GM19351 (cell line): ENCODE measurements around the gene CATSPER4.

Experiments
- ATAC-seq: cut with Tn5 transposase; IDR thresholded peaks from one replicate; pipeline ENCODE4 v1.9.1; 2021; ENCODE audit warnings: mild to moderate bottlenecking, moderate library complexity; ENCODE audit not compliant: unreplicated experiment

CATSPER4 gene

DNA sequence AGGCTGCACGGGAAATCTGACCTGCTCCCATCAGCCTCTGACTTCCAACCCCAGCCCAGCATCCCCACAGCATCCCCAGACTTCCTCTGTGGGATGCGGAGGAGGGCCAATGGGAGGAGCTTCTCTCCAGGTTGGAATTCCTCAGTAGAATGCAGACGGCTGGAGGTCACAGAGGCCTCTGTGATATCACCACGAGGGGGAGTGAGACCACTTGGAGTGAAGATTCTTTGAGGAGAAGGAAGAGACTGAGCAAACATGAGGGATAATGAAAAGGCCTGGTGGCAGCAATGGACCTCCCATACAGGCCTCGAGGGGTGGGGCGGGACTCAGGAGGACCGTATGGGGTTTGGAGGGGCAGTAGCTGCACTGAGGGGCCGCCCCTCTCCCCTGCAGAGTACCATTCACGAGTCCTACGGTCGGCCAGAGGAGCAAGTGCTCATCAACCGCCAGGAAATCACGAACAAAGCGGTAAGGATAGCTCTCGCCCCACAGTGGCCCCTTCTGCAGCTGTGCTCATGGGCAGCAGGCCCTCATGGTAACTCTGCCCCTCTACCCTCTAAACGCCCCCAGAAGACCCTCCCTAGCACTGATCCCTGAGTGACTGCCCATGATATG lies at the start of gene CATSPER4:
Gene CATSPER4, plus strand, starts transcription at position 230 of the 615 bp plus-strand sequence. Its CDS starts 26 bp downstream, at position 256.
- ATAC-seq: no peak

DNA sequence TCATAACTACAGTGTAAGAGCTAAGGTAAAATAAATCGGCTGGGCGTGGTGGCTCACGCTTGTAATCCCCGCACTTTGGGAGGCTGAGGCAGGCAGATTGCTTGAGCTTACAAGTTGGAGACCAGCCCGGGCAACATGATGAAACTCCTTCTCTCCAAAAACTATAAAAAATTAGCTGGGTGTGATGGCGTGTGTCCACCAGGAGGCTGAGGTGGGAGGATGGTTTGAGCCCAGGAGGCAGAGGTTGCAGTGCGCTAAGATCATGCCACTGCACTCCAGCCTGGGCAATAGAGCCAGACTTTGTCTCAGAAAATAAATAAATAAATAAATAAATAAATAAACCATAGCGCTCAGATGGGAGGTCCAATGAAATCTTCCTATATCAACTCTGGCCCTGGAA lies 48.2 kb upstream of the CATSPER4 start:
- no peak for ATAC-seq

DNA sequence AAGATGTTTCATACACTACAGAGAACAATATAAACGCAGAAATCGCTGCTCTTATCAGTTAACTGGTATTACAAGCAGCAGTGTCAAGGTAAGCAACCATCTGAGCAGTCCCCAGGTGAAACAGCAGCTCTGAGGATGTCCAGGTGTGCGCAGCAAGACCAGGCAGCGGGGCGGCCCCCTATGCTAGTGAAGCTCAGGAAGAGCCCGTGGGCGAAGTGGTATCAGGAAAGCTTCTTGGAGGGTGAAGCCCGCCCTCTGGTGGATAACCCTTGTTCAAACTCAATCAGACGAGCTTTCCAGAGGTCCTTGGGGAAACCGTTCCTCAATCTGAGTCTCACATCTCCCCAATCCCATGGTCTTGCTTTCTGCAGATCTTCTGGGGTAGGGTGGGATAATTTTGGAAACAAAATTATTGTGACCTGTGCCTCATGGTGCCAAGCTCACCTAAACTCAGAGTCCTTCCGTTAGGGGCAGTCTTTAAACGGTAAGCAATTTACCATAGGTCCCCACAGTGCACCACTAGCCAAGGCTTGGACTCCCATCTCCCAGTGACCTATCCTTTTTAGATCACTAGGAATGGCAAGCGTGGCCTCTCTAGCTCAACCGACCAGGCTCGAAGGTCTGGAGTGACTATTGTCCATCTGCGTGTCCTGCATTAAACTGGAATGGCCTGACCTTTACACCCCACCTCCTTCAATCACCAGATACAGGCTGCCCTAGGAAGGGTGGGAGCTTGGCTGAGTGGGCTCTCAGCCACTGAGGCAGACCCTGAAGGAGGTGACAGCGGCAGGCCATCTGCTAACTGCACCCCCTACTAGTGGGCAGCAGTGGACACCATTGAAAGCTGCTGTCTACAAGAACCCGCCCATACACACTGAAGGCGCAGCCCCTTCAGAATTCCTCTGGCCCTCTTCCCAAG lies 45.1 kb upstream of the CATSPER4 start:
- ATAC-seq: no peak

DNA sequence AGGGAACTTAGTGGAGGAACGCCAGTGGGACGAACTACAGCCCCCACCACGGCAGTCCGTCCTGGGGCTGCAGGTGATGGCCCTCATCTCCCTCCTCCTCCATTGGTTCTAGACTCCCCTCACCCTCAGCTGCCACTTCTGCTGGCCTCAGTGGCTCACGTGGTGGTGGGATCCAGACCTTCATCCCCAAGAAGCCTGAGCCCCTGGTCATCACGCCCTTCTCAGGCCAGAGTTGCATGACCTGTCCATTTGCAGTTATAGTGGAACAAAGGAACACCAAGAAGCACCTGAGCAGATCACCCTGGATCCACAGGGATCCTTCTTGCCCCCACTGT lies 44.5 kb upstream of the CATSPER4 start:
- ATAC-seq: no peak

GRCh38 chr1:26148887-26149286 lies 41.5 kb upstream of the CATSPER4 start:
- no peak for ATAC-seq

- ATAC-seq: no peak
Observed at GRCh38 chr1:26153966-26154532, 36.4 kb upstream of the CATSPER4 start.

DNA sequence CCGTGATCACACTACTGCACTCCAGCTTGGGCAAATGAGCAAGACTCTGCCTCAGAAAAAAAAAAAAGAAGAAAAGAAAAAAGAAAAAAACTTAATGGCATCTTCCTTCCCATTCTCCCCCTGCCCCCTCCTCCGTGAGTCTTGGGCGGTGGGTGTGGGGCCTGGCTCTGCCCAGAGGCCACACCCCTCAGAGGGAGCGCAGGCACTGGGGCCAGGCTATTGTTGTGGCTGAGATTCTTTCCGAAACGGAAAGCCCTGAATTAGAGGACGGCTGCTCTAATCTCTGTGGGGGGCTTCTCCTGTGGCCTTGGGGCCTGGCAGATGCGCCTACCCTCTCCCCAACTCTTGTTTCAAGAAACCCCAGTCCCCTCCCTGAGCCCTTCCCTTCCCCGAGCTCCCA lies 35.7 kb upstream of the CATSPER4 start:
- ATAC-seq: no peak

GRCh38 chr1:26155370-26156284 lies 34.8 kb upstream of the CATSPER4 start:
- ATAC-seq: no peak

GRCh38 chr1:26156285-26157038 lies 33.9 kb upstream of the CATSPER4 start:
- ATAC-seq: no peak

DNA sequence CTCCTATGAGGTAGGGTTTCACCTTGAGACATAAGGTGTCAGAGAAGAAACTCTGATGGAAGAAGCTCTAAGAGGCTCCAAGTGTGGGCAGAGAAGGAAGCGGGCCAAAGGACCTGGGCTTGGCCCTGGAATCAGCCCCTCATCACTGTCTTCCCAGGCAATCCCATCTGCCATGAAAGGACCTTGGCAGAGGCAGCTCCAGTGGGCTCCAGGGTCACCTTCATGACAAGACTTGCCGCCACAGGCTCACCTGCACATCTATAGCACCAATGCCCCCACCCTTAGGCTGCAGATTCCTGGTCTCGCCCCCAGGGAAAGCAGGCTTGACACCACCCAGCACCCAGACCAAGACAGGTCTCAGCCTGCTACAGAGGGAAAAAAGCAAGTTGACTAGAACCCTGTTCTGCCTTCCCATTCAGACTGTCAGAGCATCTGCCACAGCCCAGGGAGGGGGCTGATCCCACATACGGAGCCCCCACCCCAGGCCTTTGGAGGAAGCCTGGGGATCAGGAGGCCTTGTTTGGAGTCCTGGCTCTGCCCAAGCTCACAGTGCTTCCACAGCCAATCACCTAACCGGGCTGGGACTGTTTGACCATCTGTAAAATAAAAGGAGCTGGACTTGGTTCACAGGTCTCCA lies 32.0 kb upstream of the CATSPER4 start:
- ATAC-seq: no peak

DNA sequence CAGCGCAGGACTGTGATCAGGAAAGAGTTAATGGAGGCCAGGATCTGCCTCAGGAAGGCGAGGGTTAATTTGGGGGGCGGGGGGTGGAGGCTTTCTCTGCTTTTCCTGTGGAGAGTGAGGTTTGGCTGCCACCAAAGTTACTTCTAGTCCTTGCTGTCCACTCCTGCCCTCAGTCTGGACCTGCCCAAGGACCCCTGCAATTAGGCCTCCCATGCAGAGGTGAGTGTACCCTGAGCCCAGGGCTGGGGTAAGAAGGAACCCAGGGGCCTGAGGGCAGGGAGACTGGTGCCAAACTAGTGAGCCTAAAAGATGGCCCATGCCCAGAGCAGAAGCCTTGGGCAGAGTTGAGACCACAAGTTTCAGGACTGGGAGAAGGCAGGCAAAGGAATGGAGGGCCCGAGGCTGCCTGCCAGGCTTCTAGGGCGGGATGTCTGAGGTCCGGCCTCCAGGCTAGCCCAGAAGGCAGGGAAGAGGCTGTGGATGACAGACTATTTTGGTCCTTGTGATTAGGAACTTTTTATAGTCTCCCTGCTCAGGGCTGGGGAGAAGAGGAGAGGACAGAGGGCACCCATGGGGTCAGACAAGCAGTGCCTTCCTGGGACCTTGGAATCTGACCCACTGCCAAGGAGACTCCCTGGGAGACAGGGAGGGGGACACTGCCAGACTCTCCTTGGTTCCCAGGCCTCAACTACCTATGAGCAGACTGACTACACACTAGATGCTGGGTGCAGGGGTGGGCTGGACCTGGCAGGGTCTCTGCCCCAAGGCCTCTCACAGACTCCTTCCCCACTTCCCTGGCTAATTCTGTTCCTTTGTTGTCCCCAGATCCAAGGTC lies 31.3 kb upstream of the CATSPER4 start, which contains the start of gene FAM110D:
Gene FAM110D, plus strand, starts transcription at position 172 of the 835 bp plus-strand sequence. CDS start 2,213 bp downstream, outside the sequence.
- no peak for ATAC-seq

GRCh38 chr1:26159743-26160039 lies 30.7 kb upstream of the CATSPER4 start:
- ATAC-seq: no peak

DNA sequence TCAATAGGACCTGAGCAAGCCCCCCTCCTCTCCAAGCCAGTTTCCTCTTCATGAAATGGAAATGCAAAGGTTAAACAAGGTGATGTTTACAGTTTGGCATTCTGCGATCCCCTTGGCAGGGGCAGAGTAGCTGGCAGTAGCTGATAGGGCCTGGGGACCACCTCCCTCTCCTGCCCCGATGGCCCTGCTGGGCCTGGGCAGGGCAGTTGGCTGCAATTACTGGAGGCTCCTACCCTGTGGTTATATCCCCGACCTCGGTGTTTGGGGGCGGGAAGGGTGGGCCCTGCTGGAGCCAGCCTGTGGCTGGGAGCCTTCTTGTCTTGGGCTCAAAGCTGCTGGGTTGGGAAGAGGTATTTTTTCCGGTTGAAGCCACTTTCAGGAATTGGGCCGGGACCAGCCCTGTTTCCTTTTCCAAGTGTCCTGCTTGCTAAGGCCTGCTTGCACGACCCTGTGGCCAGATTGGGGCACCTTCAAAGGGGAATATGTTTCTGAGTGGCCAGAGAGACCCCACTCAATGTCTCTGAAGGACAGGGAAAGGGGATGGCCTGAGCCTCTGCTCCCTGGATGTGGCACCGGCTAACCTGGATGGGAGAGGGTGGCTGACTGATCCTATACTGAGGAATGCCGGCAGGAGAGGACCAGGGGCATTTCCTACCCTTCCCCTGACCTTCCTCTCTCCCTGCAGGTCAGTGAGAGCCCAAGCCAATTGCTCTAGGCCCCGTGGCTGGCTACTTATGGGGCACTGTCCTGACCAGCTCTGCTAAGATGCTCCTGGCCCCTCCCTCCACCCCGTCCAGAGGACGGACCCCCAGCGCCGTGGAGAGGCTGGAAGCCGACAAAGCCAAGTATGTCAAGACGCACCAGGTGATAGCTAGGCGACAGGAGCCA lies 29.6 kb upstream of the CATSPER4 start:
- ATAC-seq: no peak

DNA sequence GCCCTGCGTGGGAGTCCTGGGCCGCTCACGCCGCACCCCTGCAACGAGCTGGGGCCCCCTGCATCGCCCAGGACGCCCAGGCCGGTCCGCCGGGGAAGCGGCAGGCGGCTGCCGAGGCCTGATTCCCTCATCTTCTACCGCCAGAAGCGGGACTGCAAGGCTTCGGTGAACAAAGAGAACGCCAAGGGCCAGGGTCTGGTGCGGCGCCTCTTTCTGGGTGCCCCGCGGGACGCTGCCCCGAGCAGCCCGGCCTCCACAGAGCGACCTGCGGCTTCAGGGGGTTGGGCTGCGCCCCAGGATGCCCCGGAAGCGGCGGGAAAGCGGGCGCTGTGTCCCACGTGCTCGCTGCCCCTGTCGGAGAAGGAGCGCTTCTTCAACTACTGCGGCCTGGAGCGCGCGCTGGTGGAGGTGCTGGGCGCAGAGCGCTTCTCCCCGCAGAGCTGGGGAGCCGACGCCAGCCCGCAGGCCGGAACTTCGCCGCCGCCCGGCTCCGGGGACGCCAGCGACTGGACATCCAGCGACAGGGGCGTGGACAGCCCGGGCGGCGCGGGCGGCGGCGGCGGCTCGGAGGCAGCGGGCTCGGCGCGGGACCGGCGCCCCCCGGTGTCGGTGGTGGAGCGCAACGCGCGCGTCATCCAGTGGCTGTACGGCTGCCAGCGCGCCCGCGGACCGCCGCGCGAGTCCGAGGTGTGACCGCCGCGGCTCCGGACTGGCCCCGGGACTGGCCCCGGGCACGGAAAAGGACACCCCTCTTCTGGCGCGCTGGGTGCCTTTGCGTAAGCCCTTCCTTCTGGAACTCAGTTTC lies 28.8 kb upstream of the CATSPER4 start:
- ATAC-seq: no peak

DNA sequence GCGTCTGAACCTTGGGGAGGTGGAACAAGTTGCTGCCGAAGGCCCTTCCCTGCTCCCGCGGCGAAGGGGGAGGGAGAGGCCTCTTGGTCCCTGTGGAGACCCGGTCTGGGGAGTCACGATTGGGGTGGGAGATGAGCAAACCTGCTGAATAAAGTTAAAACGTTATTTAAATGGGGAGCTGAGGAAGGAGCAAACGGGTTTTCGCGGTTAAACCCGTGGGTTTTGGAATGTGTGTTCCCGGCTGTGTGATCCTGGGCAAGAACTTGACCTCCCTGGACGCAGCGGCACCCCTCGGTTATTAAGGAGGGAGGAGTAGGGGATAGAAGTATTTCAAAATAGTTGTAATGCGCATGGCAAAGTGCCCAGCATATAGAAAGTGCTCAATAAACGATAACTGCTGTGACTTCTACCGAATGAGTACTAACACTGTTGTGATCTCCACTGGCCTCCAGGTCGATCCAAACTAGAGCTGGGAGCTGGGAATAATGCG lies 28.1 kb upstream of the CATSPER4 start:
- ATAC-seq: no peak

DNA sequence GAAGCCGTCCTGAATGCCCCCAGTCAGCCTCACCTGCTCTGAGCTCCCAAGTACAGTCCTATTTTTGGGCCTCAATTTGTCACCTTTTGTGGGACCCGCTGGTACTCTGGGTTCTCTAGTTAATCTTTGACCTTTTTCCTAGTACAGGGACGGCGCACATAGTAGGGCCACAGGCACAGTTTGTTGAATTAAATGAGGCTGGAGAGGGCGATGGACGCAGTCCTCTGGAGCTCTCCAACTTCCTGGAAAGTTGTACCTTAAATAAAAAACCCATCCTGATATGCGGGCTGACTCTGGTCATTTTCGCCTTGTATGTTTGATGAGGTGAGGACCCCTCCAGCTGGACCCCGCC lies 26.7 kb upstream of the CATSPER4 start:
- ATAC-seq: no peak
